GM23338 (cell line): ENCODE data around the gene FARS2. TPM values are rescaled to one million over a fixed set of nuclear protein-coding genes. Genes with fewer than 3 reads are reported as not detected.

Experiments
- ATAC-seq: fragments of 200-7000 bp; cut with Tn5 transposase; 3 replicates; pipeline ENCODE4 v1.9.1; 2020
- DNase-seq: peaks from one replicate; pipeline ENCODE4 v3.0.0-alpha.2; 2015; ENCODE audit warnings: low spot score
- H2AFZ ChIP-seq: fragments of 200-600 bp; sonication (generic); 2 replicates; pipeline ENCODE4 v1.8.0; 2016; ENCODE audit warnings: antibody characterized with exemption, mild to moderate bottlenecking, moderate library complexity
- H3F3A ChIP-seq: fragments of 200-600 bp; sonication (generic); replicated peaks from 2 replicates; pipeline ENCODE4 v1.8.0; 2017; ENCODE audit warnings: antibody characterized with exemption, mixed run types, low read depth
- H3K27ac ChIP-seq: fragments of 200-600 bp; sonication (generic); 2 replicates; pipeline ENCODE4 v1.6.1; 2016; ENCODE audit warnings: low read depth
- H3K27me3 ChIP-seq: fragments of 200-600 bp; sonication (generic); 2 replicates; pipeline ENCODE4 v1.8.0; 2016; ENCODE audit warnings: mild to moderate bottlenecking, mixed run types, moderate library complexity; ENCODE audit not compliant: insufficient read depth
- H3K36me3 ChIP-seq: fragments of 200-600 bp; sonication (generic); 2 replicates; pipeline ENCODE4 v1.8.0; 2016; ENCODE audit warnings: mild to moderate bottlenecking; ENCODE audit not compliant: insufficient read depth
- H3K4me1 ChIP-seq: fragments of 200-600 bp; sonication (generic); 2 replicates; pipeline ENCODE4 v1.8.0; 2016; ENCODE audit warnings: mild to moderate bottlenecking, moderate library complexity; ENCODE audit not compliant: insufficient read depth
- H3K4me2 ChIP-seq: fragments of 200-600 bp; sonication (generic); 2 replicates; pipeline ENCODE4 v1.7.1; 2017; ENCODE audit warnings: mixed run types
- H3K4me3 ChIP-seq: fragments of 200-600 bp; sonication (generic); 2 replicates; pipeline ENCODE4 v1.6.1; 2016; ENCODE audit warnings: mixed run types
- H3K79me2 ChIP-seq: fragments of 200-600 bp; sonication (generic); replicated peaks from 2 replicates; pipeline ENCODE4 v1.8.0; 2017; ENCODE audit warnings: mild to moderate bottlenecking; ENCODE audit not compliant: insufficient read depth
- H3K9me2 ChIP-seq: fragments of 200-600 bp; sonication (generic); 2 replicates; pipeline ENCODE4 v1.8.0; 2017; ENCODE audit not compliant: insufficient read depth
- H4K20me1 ChIP-seq: fragments of 200-600 bp; sonication (generic); replicated peaks from 2 replicates; pipeline ENCODE4 v1.8.0; 2017; ENCODE audit warnings: mild to moderate bottlenecking; ENCODE audit not compliant: insufficient read depth
- H3K27ac Mint-ChIP-seq: 2 replicates; pipeline ENCODE4 v1.8.0; 2020; ENCODE audit warnings: inconsistent platforms, mild to moderate bottlenecking, moderate library complexity, mixed read lengths
- H3K27me3 Mint-ChIP-seq: 3 replicates; pipeline ENCODE4 v1.8.0; 2022; ENCODE audit warnings: low read depth, mild to moderate bottlenecking, moderate library complexity, mixed read lengths, inconsistent platforms; ENCODE audit not compliant: insufficient read depth, poor library complexity
- H3K36me3 Mint-ChIP-seq: 3 replicates; pipeline ENCODE4 v1.8.0; 2021; ENCODE audit warnings: low read depth, mild to moderate bottlenecking, inconsistent platforms, moderate library complexity, mixed read lengths
- H3K4me1 Mint-ChIP-seq: 3 replicates; pipeline ENCODE4 v1.8.0; 2020; ENCODE audit warnings: mild to moderate bottlenecking, inconsistent platforms, mixed read lengths
- H3K4me3 Mint-ChIP-seq: 3 replicates; pipeline ENCODE4 v1.8.0; 2021; ENCODE audit warnings: moderate library complexity, mild to moderate bottlenecking, inconsistent platforms, mixed read lengths
- H3K9me3 Mint-ChIP-seq: 3 replicates; pipeline ENCODE4 v1.8.0; 2020; ENCODE audit warnings: moderate library complexity, mild to moderate bottlenecking, inconsistent platforms, mixed read lengths
- CREB1 ChIP-seq: fragments of 250-450 bp; sonication (Bioruptor Pico); IDR thresholded peaks from 2 replicates; pipeline ENCODE4 v1.5.0; 2020; ENCODE audit warnings: low read depth, mild to moderate bottlenecking, moderate library complexity
- EZH2phosphoT487 ChIP-seq: fragments of 200-600 bp; sonication (generic); IDR thresholded peaks from one replicate; pipeline ENCODE4 v1.8.1; 2018; ENCODE audit warnings: antibody characterized with exemption; ENCODE audit not compliant: unreplicated experiment
- JUNB ChIP-seq: IDR thresholded peaks from one replicate; pipeline ENCODE4 v1.6.1; 2016; ENCODE audit warnings: antibody characterized with exemption; ENCODE audit not compliant: unreplicated experiment
- POLR2AphosphoS5 ChIP-seq: IDR thresholded peaks from 2 replicates; pipeline ENCODE4 v1.6.1; 2016; ENCODE audit warnings: antibody characterized with exemption, low read depth
- STAT1 ChIP-seq: IDR thresholded peaks from one replicate; pipeline ENCODE4 v1.6.1; 2016; ENCODE audit warnings: antibody characterized with exemption; ENCODE audit not compliant: unreplicated experiment
- ZNF114 ChIP-seq: fragments of 250-450 bp; sonication (Bioruptor Pico); IDR thresholded peaks from 2 replicates; pipeline ENCODE4 v1.5.0; 2020; ENCODE audit warnings: mild to moderate bottlenecking, moderate library complexity
- ZNF331 ChIP-seq: fragments of 250-450 bp; sonication (Bioruptor Pico); IDR thresholded peaks from 2 replicates; pipeline ENCODE4 v1.5.0; 2020; ENCODE audit warnings: low read depth, mild to moderate bottlenecking, moderate library complexity
- polyA plus RNA-seq: library from polyadenylated mRNA; unstranded; fragments of >200 nt; fragmentation: Nextera tagmentation; extraction: Ambion mirVana; gene quantifications from 2 replicates; pipeline ENCODE4 v1.2.1, GENCODE V29; 2016
- total RNA-seq: library from RNA; depleted of rRNA; stranded (reverse); fragments of >200 nt; shearing (Covaris generic); gene quantifications from 2 replicates; pipeline ENCODE4 v1.2.3, GENCODE V29; 2014
- TF ChIP-seq, protein P1 (sequence below): IDR thresholded peaks from one replicate; pipeline ENCODE4 v1.6.1; 2018; ENCODE audit warnings: antibody characterized with exemption; ENCODE audit not compliant: unreplicated experiment
- TF ChIP-seq, protein P2 (sequence below), 2 experiments: fragments of 200-600 bp in 1 of 2; sonication (generic) in 1 of 2; conservative IDR thresholded peaks; 2 replicates each; pipeline versions ENCODE4 v1.5.1 to v1.6.1; 2016 to 2017; ENCODE audit warnings: antibody characterized with exemption in 2 of 2, low read depth in 2 of 2, mild to moderate bottlenecking in 2 of 2, moderate library complexity in 1 of 2
- TF ChIP-seq, protein P3 (sequence below): fragments of 250-450 bp; sonication (Bioruptor Pico); IDR thresholded peaks from 2 replicates; pipeline ENCODE4 v1.5.0; 2020; ENCODE audit warnings: mild to moderate bottlenecking, moderate library complexity

Gene FARS2
- total and polyA plus RNA-seq, 2 experiments from 2014 or later = 7.6 to 19.0 TPM

DNA sequence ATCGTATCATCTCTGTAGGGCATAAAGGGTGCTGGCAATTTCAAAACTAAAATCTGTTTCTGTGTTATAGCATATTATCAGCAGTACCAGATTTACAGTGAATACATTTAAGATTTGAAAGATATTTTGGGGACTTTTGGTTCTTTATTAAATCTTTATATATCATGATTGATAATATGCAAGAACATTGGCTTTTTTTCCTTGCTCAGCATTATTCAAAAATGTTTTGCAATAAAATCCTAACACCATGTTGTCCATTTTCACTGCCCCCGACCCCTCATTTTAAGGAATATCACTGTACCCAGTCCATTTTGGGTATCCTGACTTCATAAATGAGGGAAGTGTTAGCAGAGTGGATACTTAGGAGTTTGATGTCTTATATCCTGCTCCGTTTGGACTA, 16.3 kb downstream of the FARS2 start:
- Histone ChIP-seq H3K4me1 (peaks cover 23% of the 10 kb centered on the region), H3K27ac (no peak overlapping the region), H3F3A (no peaks in the 10 kb centered on the region), H4K20me1 (no peaks in the 10 kb centered on the region; the same call in 1 of the 2 replicates), H3K4me3 (no peak overlapping the region), H3K79me2 (peaks cover 10% of the 10 kb centered on the region), H2AFZ (no peak overlapping the region), H3K9me2 (no peaks in the 10 kb centered on the region), H3K36me3 (no peaks in the 10 kb centered on the region), H3K4me2 (no peak overlapping the region), H3K27me3 (no peaks in the 10 kb centered on the region)
- no peak for ATAC-seq
- DNase-seq = no peak
- Mint-ChIP-seq H3K36me3 (no peaks in the 10 kb centered on the region), H3K27me3 (peaks cover 10% of the 10 kb centered on the region), H3K27ac (no peak overlapping the region; the same call in 1 of the 2 replicates), H3K9me3 (no peaks in the 10 kb centered on the region; the same call in 2 of the 3 replicates), H3K4me1 (peaks cover 35% of the 10 kb centered on the region), H3K4me3 (no peak overlapping the region)
- TF ChIP-seq, protein P1, sequence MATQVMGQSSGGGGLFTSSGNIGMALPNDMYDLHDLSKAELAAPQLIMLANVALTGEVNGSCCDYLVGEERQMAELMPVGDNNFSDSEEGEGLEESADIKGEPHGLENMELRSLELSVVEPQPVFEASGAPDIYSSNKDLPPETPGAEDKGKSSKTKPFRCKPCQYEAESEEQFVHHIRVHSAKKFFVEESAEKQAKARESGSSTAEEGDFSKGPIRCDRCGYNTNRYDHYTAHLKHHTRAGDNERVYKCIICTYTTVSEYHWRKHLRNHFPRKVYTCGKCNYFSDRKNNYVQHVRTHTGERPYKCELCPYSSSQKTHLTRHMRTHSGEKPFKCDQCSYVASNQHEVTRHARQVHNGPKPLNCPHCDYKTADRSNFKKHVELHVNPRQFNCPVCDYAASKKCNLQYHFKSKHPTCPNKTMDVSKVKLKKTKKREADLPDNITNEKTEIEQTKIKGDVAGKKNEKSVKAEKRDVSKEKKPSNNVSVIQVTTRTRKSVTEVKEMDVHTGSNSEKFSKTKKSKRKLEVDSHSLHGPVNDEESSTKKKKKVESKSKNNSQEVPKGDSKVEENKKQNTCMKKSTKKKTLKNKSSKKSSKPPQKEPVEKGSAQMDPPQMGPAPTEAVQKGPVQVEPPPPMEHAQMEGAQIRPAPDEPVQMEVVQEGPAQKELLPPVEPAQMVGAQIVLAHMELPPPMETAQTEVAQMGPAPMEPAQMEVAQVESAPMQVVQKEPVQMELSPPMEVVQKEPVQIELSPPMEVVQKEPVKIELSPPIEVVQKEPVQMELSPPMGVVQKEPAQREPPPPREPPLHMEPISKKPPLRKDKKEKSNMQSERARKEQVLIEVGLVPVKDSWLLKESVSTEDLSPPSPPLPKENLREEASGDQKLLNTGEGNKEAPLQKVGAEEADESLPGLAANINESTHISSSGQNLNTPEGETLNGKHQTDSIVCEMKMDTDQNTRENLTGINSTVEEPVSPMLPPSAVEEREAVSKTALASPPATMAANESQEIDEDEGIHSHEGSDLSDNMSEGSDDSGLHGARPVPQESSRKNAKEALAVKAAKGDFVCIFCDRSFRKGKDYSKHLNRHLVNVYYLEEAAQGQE = no peak
- TF ChIP-seq EZH2phosphoT487 (no peak), JUNB (no peak), POLR2AphosphoS5 (no peak), CREB1 (no peak), ZNF114 (CRISPR knock-in tag) (no peak), ZNF331 (no peak), STAT1 (no peak)
- TF ChIP-seq, protein P2, sequence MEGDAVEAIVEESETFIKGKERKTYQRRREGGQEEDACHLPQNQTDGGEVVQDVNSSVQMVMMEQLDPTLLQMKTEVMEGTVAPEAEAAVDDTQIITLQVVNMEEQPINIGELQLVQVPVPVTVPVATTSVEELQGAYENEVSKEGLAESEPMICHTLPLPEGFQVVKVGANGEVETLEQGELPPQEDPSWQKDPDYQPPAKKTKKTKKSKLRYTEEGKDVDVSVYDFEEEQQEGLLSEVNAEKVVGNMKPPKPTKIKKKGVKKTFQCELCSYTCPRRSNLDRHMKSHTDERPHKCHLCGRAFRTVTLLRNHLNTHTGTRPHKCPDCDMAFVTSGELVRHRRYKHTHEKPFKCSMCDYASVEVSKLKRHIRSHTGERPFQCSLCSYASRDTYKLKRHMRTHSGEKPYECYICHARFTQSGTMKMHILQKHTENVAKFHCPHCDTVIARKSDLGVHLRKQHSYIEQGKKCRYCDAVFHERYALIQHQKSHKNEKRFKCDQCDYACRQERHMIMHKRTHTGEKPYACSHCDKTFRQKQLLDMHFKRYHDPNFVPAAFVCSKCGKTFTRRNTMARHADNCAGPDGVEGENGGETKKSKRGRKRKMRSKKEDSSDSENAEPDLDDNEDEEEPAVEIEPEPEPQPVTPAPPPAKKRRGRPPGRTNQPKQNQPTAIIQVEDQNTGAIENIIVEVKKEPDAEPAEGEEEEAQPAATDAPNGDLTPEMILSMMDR (conservative IDR thresholded peaks at IDR 0.05; ENCODE audit: low read depth in 2 of 2) = no peak
- TF ChIP-seq, protein P3, sequence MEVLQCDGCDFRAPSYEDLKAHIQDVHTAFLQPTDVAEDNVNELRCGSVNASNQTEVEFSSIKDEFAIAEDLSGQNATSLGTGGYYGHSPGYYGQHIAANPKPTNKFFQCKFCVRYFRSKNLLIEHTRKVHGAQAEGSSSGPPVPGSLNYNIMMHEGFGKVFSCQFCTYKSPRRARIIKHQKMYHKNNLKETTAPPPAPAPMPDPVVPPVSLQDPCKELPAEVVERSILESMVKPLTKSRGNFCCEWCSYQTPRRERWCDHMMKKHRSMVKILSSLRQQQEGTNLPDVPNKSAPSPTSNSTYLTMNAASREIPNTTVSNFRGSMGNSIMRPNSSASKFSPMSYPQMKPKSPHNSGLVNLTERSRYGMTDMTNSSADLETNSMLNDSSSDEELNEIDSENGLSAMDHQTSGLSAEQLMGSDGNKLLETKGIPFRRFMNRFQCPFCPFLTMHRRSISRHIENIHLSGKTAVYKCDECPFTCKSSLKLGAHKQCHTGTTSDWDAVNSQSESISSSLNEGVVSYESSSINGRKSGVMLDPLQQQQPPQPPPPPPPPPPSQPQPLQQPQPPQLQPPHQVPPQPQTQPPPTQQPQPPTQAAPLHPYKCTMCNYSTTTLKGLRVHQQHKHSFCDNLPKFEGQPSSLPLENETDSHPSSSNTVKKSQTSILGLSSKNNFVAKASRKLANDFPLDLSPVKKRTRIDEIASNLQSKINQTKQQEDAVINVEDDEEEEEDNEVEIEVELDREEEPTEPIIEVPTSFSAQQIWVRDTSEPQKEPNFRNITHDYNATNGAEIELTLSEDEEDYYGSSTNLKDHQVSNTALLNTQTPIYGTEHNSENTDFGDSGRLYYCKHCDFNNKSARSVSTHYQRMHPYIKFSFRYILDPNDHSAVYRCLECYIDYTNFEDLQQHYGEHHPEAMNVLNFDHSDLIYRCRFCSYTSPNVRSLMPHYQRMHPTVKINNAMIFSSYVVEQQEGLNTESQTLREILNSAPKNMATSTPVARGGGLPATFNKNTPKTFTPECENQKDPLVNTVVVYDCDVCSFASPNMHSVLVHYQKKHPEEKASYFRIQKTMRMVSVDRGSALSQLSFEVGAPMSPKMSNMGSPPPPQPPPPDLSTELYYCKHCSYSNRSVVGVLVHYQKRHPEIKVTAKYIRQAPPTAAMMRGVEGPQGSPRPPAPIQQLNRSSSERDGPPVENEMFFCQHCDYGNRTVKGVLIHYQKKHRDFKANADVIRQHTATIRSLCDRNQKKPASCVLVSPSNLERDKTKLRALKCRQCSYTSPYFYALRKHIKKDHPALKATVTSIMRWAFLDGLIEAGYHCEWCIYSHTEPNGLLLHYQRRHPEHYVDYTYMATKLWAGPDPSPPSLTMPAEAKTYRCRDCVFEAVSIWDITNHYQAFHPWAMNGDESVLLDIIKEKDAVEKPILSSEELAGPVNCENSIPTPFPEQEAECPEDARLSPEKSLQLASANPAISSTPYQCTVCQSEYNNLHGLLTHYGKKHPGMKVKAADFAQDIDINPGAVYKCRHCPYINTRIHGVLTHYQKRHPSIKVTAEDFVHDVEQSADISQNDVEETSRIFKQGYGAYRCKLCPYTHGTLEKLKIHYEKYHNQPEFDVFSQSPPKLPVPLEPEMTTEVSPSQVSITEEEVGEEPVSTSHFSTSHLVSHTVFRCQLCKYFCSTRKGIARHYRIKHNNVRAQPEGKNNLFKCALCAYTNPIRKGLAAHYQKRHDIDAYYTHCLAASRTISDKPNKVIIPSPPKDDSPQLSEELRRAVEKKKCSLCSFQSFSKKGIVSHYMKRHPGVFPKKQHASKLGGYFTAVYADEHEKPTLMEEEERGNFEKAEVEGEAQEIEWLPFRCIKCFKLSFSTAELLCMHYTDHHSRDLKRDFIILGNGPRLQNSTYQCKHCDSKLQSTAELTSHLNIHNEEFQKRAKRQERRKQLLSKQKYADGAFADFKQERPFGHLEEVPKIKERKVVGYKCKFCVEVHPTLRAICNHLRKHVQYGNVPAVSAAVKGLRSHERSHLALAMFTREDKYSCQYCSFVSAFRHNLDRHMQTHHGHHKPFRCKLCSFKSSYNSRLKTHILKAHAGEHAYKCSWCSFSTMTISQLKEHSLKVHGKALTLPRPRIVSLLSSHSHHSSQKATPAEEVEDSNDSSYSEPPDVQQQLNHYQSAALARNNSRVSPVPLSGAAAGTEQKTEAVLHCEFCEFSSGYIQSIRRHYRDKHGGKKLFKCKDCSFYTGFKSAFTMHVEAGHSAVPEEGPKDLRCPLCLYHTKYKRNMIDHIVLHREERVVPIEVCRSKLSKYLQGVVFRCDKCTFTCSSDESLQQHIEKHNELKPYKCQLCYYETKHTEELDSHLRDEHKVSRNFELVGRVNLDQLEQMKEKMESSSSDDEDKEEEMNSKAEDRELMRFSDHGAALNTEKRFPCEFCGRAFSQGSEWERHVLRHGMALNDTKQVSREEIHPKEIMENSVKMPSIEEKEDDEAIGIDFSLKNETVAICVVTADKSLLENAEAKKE (CRISPR knock-in tag) = no peak
